Activated B cell treated with CpG ODN at 0.5 μM for 24 hours (primary cell): ENCODE measurements around the gene PPM1H. TPM values are rescaled to one million over a fixed set of nuclear protein-coding genes. Genes with fewer than 3 reads are reported as not detected.

ENCODE experiments used
- ATAC-seq: fragments of 200-7000 bp; cut with Tn5 transposase; one replicate; pipeline ENCODE4 v1.10.0; 2021; ENCODE audit warnings: low read depth, mild to moderate bottlenecking, moderate library complexity
- CTCF ChIA-PET: fragments of 350-600 bp; sonication (Branson Sonifier 250); formaldehyde crosslinking; loops from one replicate; lab custom pipeline; 2021; ENCODE audit warnings: antibody characterized with exemption; lab: Charles Lee
- POLR2A ChIA-PET: fragments of 350-600 bp; sonication (Branson Sonifier 250); formaldehyde crosslinking; loops from one replicate; lab custom pipeline; 2021; ENCODE audit warnings: antibody characterized with exemption; lab: Charles Lee
- DNase-seq: peaks from one replicate; pipeline ENCODE4 v3.0.0; 2022
- H3K27ac Mint-ChIP-seq: one replicate; pipeline ENCODE4 v1.8.0; 2020; ENCODE audit warnings: mixed read lengths
- H3K27me3 Mint-ChIP-seq: one replicate; pipeline ENCODE4 v1.8.0; 2021; ENCODE audit warnings: mixed read lengths
- H3K36me3 Mint-ChIP-seq: one replicate; pipeline ENCODE4 v1.8.0; 2021; ENCODE audit warnings: low read depth, mixed read lengths
- H3K4me1 Mint-ChIP-seq: one replicate; pipeline ENCODE4 v1.8.0; 2021; ENCODE audit warnings: mixed read lengths
- H3K4me3 Mint-ChIP-seq: one replicate; pipeline ENCODE4 v1.8.0; 2020; ENCODE audit warnings: mild to moderate bottlenecking, mixed read lengths
- H3K9me3 Mint-ChIP-seq: one replicate; pipeline ENCODE4 v1.8.0; 2020; ENCODE audit warnings: mixed read lengths
- CTCF ChIP-seq: fragments of 200-600 bp; IDR thresholded peaks from one replicate; pipeline ENCODE4 v1.8.0; 2022; ENCODE audit warnings: antibody characterized with exemption, mild to moderate bottlenecking
- intact Hi-C: fragments of 100-400 bp; cut with micrococcal nuclease; formaldehyde crosslinking; loops from one replicate; pipeline ENCODE4 v1.15.1; 2024
- total RNA-seq: library from RNA; stranded (reverse); gene quantifications from 2 replicates; pipeline ENCODE4 v1.2.3, GENCODE V29; 2022

PPM1H gene
- total RNA-seq, 1 donor from 2014 or later = not detected

GRCh38 chr12:62934239-62934798, 631 bp downstream of the PPM1H start:
- H3K27me3 Mint-ChIP-seq = peaks cover 37% of the 10 kb centered on the region
- no peak overlapping the region for H3K27ac Mint-ChIP-seq
- DNase-seq (no peak), ATAC-seq (peak; percentile 37)
- TF ChIP-seq CTCF = no peak
- no peaks in the 10 kb centered on the region for H3K9me3 Mint-ChIP-seq
- no peaks in the 10 kb centered on the region for H3K36me3 Mint-ChIP-seq
- ChIA-PET POLR2A (no interaction called here), CTCF (no interaction called here)
- peak overlapping the region; percentile 83 for H3K4me3 Mint-ChIP-seq
- H3K4me1 Mint-ChIP-seq = peaks cover 17% of the 10 kb centered on the region
- intact Hi-C loops = no loop called here

- no peak for DNase-seq
- Mint-ChIP-seq H3K4me3 (peak overlapping the region; percentile 83), H3K27ac (no peak overlapping the region), H3K4me1 (peaks cover 17% of the 10 kb centered on the region), H3K9me3 (no peaks in the 10 kb centered on the region), H3K36me3 (no peaks in the 10 kb centered on the region), H3K27me3 (peaks cover 37% of the 10 kb centered on the region)
- intact Hi-C loops = no loop called here
- POLR2A ChIA-PET = no interaction called here
- ATAC-seq = no peak
- no peak for TF ChIP-seq CTCF
- CTCF ChIA-PET = no interaction called here
Measured at GRCh38 chr12:62933602-62934238, 1.2 kb downstream of the PPM1H start.

GRCh38 chr12:62933220-62933601, 1.7 kb downstream of the PPM1H start:
- peaks cover 17% of the 10 kb centered on the region for H3K4me1 Mint-ChIP-seq
- H3K9me3 Mint-ChIP-seq = no peaks in the 10 kb centered on the region
- H3K27ac Mint-ChIP-seq = no peak overlapping the region
- H3K4me3 Mint-ChIP-seq = no peak overlapping the region
- no peaks in the 10 kb centered on the region for H3K36me3 Mint-ChIP-seq
- ChIA-PET POLR2A (no interaction called here), CTCF (no interaction called here)
- DNase-seq (no peak), ATAC-seq (no peak)
- no peak for TF ChIP-seq CTCF
- intact Hi-C loops = no loop called here
- peaks cover 37% of the 10 kb centered on the region for H3K27me3 Mint-ChIP-seq

- H3K27me3 Mint-ChIP-seq = peaks cover 37% of the 10 kb centered on the region
- no peaks in the 10 kb centered on the region for H3K9me3 Mint-ChIP-seq
- no peak overlapping the region for H3K27ac Mint-ChIP-seq
- intact Hi-C loops = no loop called here
- CTCF ChIA-PET = no interaction called here
- H3K4me1 Mint-ChIP-seq = peaks cover 17% of the 10 kb centered on the region
- no peak overlapping the region for H3K4me3 Mint-ChIP-seq
- no peaks in the 10 kb centered on the region for H3K36me3 Mint-ChIP-seq
- TF ChIP-seq CTCF = no peak
- no peak for ATAC-seq
- DNase-seq = no peak
- POLR2A ChIA-PET = no interaction called here
Measured at GRCh38 chr12:62931477-62931876, 3.5 kb downstream of the PPM1H start.

- POLR2A ChIA-PET = no interaction called here
- no peak overlapping the region for H3K27ac Mint-ChIP-seq
- ATAC-seq (no peak), DNase-seq (no peak)
- no peaks in the 10 kb centered on the region for H3K36me3 Mint-ChIP-seq
- peaks cover 17% of the 10 kb centered on the region for H3K4me1 Mint-ChIP-seq
- no peak for TF ChIP-seq CTCF
- CTCF ChIA-PET = no interaction called here
- no peak overlapping the region for H3K4me3 Mint-ChIP-seq
- peaks cover 37% of the 10 kb centered on the region for H3K27me3 Mint-ChIP-seq
- intact Hi-C loops = no loop called here
- H3K9me3 Mint-ChIP-seq = no peaks in the 10 kb centered on the region
Measured at GRCh38 chr12:62930546-62931425, 4.2 kb downstream of the PPM1H start.
